Left lung (tissue), 10 donors: Measurements from ENCODE around the gene IGSF3. TPM values are rescaled to one million over a fixed set of nuclear protein-coding genes. Genes with fewer than 3 reads are reported as not detected.

Experiments used
- ATAC-seq: fragments of 200-7000 bp; cut with Tn5 transposase; one replicate; pipeline ENCODE4 v1.9.1; 2020; ENCODE audit warnings: moderate library complexity
- DNase-seq, 4 donors: peaks; one replicate each; pipeline ENCODE4 v3.0.0-alpha.2; 2013 to 2020
- H3K27ac ChIP-seq, 2 donors: fragments of 200-600 bp; sonication (generic) in 1 of 2; one replicate each; pipeline versions ENCODE4 v1.5.0 to v1.8.0; 2020 to 2021
- H3K27me3 ChIP-seq, 2 donors: fragments of 200-600 bp; sonication (generic) in 1 of 2; one replicate each; pipeline versions ENCODE4 v1.5.0 to v1.8.0; 2020 to 2021
- H3K36me3 ChIP-seq, 2 donors: fragments of 200-600 bp; sonication (generic) in 1 of 2; one replicate each; pipeline versions ENCODE4 v1.5.0 to v1.8.0; 2020 to 2021
- H3K4me1 ChIP-seq, 2 donors: fragments of 200-600 bp; one replicate each; pipeline ENCODE4 v1.8.0; 2021
- H3K4me3 ChIP-seq, 2 donors: fragments of 200-600 bp; sonication (generic) in 1 of 2; one replicate each; pipeline versions ENCODE4 v1.5.0 to v1.8.0; 2020 to 2021; ENCODE audit warnings: mild to moderate bottlenecking in 1 of 2
- H3K9me3 ChIP-seq, 2 donors: fragments of 200-600 bp; sonication (generic) in 1 of 2; one replicate each; pipeline versions ENCODE4 v1.5.0 to v1.8.0; 2020 to 2021
- intact Hi-C, 2 donors: fragments of 100-400 bp; cut with DNase I; formaldehyde crosslinking; loops; one replicate each; pipeline versions ENCODE4 v1.11.2 to v1.14.2; 2022
- polyA plus RNA-seq, 6 donors: library from polyadenylated mRNA; unstranded; fragments of 120-200 nt; gene quantifications; one replicate each; pipeline ENCODE4 v1.2.1, GENCODE V29; 2013; ENCODE audit not compliant: insufficient read length in 6 of 6
- total RNA-seq, 2 donors: library from RNA; stranded (reverse); fragmentation: NEBNext Ultra II Directional; extraction: Animal tissue kit (Norgen Biotek cat#: 25700); gene quantifications; one replicate each; pipeline ENCODE4 v1.2.1, GENCODE V29; 2021
- TF ChIP-seq, protein P1 (sequence below), 2 donors: fragments of 200-600 bp; sonication (generic) in 1 of 2; IDR thresholded peaks; one replicate each; pipeline versions ENCODE4 v1.5.0 to v1.8.0; 2021; ENCODE audit warnings: antibody characterized with exemption in 2 of 2
- donor health status: DM: no; HTN: yes; CAD: no.
- donor health status: DM: no; HTN: no; CAD: no.

The IGSF3 gene
- total and polyA plus RNA-seq, 8 donors, result 12.6 to 52.4 (median 48.5) TPM

DNA sequence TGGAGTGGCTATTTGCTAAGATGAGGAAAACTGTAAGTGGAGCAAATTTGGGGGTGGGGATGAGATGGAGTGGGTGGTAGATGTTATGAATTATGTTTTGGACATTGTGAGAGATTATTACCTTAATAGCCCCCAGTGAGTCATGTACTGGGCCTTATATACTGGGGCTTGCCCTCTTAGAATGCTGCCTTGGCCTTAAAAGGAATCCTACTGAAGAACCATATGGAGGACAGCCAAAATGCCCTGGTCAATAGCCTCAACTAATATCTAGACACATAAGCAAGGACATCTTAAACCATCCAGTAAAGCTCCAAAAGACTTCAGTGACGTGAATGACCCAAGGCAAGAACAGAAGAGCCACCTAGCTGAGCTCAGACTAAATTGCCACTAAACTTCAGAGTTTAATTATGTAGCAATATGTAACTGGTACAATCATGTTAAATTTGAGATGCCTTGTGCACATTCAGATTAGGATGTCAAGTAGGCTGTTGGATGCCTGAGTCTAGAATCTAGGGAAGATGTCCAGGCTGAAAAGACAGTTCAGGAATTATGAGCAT is 13.9 kb upstream of the IGSF3 start:
- Histone ChIP-seq H3K4me1 (no peaks in the 10 kb centered on the region), H3K4me3 (no peak overlapping the region), H3K27ac (no peak overlapping the region), H3K9me3 (no peaks in the 10 kb centered on the region), H3K27me3 (no peaks in the 10 kb centered on the region), H3K36me3 (no peaks in the 10 kb centered on the region)
- DNase-seq (no peak), ATAC-seq (no peak)
- intact Hi-C loops, result no loop called here
- TF ChIP-seq, protein P1, sequence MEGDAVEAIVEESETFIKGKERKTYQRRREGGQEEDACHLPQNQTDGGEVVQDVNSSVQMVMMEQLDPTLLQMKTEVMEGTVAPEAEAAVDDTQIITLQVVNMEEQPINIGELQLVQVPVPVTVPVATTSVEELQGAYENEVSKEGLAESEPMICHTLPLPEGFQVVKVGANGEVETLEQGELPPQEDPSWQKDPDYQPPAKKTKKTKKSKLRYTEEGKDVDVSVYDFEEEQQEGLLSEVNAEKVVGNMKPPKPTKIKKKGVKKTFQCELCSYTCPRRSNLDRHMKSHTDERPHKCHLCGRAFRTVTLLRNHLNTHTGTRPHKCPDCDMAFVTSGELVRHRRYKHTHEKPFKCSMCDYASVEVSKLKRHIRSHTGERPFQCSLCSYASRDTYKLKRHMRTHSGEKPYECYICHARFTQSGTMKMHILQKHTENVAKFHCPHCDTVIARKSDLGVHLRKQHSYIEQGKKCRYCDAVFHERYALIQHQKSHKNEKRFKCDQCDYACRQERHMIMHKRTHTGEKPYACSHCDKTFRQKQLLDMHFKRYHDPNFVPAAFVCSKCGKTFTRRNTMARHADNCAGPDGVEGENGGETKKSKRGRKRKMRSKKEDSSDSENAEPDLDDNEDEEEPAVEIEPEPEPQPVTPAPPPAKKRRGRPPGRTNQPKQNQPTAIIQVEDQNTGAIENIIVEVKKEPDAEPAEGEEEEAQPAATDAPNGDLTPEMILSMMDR (IDR thresholded peaks at IDR 0.05), result no peak

DNA sequence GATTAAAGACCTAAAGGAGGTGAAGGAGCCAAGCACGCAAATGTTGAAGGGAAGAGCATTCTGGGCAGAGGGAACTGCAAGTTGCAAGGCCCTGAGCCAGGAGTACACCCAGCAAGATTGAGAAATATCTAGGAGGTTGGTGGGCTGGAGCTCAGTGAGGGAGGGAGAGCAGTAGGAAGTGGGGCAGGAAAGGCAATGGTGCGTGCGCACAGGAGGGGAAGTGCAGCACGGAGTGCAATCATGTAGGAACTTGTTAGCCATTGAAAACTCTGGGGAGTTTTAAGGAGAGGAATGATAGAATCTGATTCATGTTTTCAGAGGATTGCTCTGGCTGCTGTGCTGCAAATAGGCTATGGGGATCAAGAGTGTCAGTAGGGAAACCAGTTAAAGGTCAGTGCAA is 13.2 kb upstream of the IGSF3 start:
- no peak for DNase-seq
- no peak for ATAC-seq
- TF ChIP-seq, protein P1 (IDR thresholded peaks at IDR 0.05), result no peak

DNA sequence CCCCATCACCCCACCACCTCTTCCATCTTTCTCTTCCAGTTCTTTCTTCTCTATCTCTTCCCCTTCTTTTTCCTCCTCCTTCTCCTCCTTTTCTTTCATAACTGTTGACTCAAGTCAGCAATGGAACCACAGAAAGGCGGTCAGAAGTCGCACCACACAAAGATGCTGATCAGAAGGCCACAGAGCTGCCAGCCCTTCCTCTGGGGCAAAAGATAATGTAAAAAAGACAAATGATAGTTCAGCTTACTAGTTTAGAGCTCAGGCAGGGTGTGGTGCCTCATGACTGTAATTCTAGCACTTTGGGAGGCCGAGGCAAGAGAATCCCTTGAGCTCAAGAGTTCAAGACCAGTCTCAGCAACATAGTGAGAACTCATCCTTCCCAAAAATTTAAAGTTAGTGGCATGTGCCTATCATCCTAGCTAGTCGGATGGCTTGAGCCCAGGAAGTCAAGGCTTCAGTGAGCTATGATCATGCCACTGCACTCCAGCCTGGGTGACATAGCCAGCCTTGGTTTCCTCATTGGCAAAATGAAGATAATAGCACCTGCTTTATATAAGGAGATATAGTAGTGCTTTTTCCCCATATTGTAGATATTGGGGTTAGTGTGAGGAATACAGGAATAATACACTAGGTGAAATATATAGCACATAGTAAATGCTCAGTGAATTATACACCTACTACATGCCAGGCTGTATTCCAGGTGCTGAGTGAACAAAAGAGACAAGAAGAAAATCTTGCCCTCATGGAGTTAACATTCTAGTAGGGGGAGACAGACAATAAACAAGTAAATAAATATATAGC is 12.5 kb upstream of the IGSF3 start:
- Histone ChIP-seq H3K4me3 (no peak overlapping the region), H3K9me3 (no peaks in the 10 kb centered on the region), H3K36me3 (no peaks in the 10 kb centered on the region), H3K4me1 (no peaks in the 10 kb centered on the region), H3K27me3 (no peaks in the 10 kb centered on the region), H3K27ac (no peak overlapping the region)
- intact Hi-C loops, result loop anchor here in 1 of 2 donors (10.0 kb wide), 1 partner anchor 105 kb away; the partner anchor contains the start of gene CD58
- TF ChIP-seq, protein P1 (IDR thresholded peaks at IDR 0.05), result no peak
- DNase-seq, result no peak
- no peak for ATAC-seq

More for the DNA sequence above, 13.2 kb upstream of the IGSF3 start:
- H3K4me3 ChIP-seq, result no peak overlapping the region
- no peaks in the 10 kb centered on the region for H3K4me1 ChIP-seq
- intact Hi-C loops, result no loop called here
- no peak overlapping the region for H3K27ac ChIP-seq
- no peaks in the 10 kb centered on the region for H3K36me3 ChIP-seq
- no peaks in the 10 kb centered on the region for H3K27me3 ChIP-seq
- H3K9me3 ChIP-seq, result no peaks in the 10 kb centered on the region

DNA sequence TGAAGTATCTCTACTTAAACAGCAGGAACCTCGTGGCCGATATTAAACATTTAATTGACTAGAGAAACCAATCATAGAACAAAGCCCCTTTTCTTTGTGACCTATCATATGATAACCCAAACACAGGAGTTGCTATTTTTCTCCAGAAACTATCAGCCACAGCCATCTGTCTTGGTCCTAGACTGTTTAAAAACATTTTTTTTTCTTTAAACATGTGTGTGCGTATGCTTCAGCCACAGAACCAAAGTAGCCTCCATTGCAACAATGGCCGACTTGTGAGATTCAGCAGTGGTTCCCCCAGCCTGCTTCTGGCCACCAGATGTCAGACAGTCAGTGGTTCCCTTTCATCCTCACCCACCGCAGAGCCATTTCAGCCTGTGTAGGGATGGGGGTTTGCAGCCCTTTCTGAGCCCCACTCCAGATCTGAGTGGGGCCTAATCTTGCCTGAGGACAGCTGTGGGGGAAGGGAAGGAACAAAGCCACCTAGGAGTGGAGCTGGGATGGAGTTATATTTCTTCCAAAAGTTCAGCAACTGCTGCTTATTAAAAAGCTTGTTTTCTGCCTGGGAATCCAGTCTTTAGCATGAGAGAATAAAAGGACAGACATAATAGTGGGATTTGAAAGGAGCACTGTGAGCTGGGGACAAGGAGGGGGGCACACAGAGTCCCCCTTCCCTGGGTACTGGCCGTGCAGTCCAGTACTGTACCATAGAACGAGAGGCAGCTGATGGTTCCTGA is 11.7 kb upstream of the IGSF3 start:
- no peak for DNase-seq
- TF ChIP-seq, protein P1 (IDR thresholded peaks at IDR 0.05), result no peak
- H3K4me3 ChIP-seq, result no peak overlapping the region
- H3K27ac ChIP-seq, result no peak overlapping the region
- H3K36me3 ChIP-seq, result no peaks in the 10 kb centered on the region
- no peaks in the 10 kb centered on the region for H3K4me1 ChIP-seq
- intact Hi-C loops, result loop anchor here in 1 of 2 donors (10.0 kb wide), 1 partner anchor 104 kb away; the partner anchor contains the start of gene CD58
- H3K9me3 ChIP-seq, result no peaks in the 10 kb centered on the region
- no peaks in the 10 kb centered on the region for H3K27me3 ChIP-seq
- ATAC-seq, result no peak

DNA sequence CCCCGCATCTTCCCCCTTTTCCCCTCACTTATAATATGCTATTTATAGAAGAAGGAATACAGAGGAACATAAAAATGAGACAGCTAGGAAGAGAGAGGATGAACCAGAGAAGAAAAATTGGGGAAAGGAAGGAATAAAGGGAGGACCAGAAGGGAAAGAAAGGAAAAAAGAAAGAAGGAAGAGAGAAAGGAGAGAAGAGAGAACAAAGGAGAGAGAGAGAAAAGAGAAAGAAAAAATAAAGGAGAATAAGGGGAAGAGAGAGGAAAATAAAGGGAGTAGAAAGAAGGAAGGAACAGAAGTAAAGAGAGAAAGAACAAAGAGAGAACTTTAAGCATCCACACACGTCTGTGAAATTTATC is 11.2 kb upstream of the IGSF3 start:
- Histone ChIP-seq H3K9me3 (no peaks in the 10 kb centered on the region), H3K4me1 (no peaks in the 10 kb centered on the region), H3K27ac (no peak overlapping the region), H3K4me3 (no peak overlapping the region), H3K27me3 (peaks cover 0 to 5% of the 10 kb centered on the region in 2 donors), H3K36me3 (no peaks in the 10 kb centered on the region)
- DNase-seq (no peak), ATAC-seq (no peak)
- intact Hi-C loops, result loop anchor here in 1 of 2 donors (10.0 kb wide), 1 partner anchor 104 kb away; the partner anchor contains the start of gene CD58
- TF ChIP-seq, protein P1 (IDR thresholded peaks at IDR 0.05), result no peak
